H1 (cell line): ENCODE data around the gene LRRC4C. TPM values are rescaled to one million over a fixed set of nuclear protein-coding genes. Genes with fewer than 3 reads are reported as not detected.

Experiments used
- CTCF ChIA-PET: fragments of 300-600 bp; sonication (Branson Sonifier 250); formaldehyde crosslinking; loops from one replicate; lab custom pipeline; 2021; ENCODE audit not compliant: partially characterized antibody; lab: Charles Lee
- POLR2A ChIA-PET: fragments of 300-600 bp; sonication (Branson Sonifier 250); formaldehyde crosslinking; loops from one replicate; lab custom pipeline; 2021; ENCODE audit warnings: inconsistent platforms; ENCODE audit not compliant: partially characterized antibody; lab: Charles Lee
- DNase-seq, 2 experiments: peaks; one replicate each; pipeline versions ENCODE4 v3.0.0 to v3.0.0-alpha.2; 2010 to 2022; ENCODE audit warnings: low spot score in 2 of 2, low read depth in 1 of 2, mixed read lengths in 1 of 2
- FAIRE-seq: peaks from 2 replicates; lab custom pipeline; 2011; peaks lifted over from hg19 to GRCh38; lab: Jason Lieb, UNC
- H2AFZ ChIP-seq: 2 replicates; pipeline ENCODE4 v1.8.1; 2012; ENCODE audit warnings: low read length, inconsistent platforms
- H2AK5ac ChIP-seq: 2 replicates; pipeline ENCODE4 v1.6.1; 2013; ENCODE audit warnings: low read depth, low read length
- H2BK120ac ChIP-seq: replicated peaks from 2 replicates; pipeline ENCODE3; 2013; ENCODE audit warnings: low read depth, low read length, inconsistent platforms
- H2BK12ac ChIP-seq: 2 replicates; pipeline ENCODE4 v1.6.1; 2013; ENCODE audit warnings: low read depth, low read length
- H2BK15ac ChIP-seq: 2 replicates; pipeline ENCODE4 v1.6.1; 2013; ENCODE audit warnings: low read length
- H2BK20ac ChIP-seq: 2 replicates; pipeline ENCODE4 v1.6.1; 2013; ENCODE audit warnings: low read length
- H2BK5ac ChIP-seq: 2 replicates; pipeline ENCODE4 v1.6.1; 2013; ENCODE audit warnings: low read depth, low read length
- H3K14ac ChIP-seq: 2 replicates; pipeline ENCODE4 v1.6.1; 2013; ENCODE audit warnings: inconsistent platforms; ENCODE audit not compliant: insufficient read length
- H3K18ac ChIP-seq: 2 replicates; pipeline ENCODE4 v1.6.1; 2013; ENCODE audit warnings: low read length; ENCODE audit errors: extremely low read depth
- H3K23ac ChIP-seq: 2 replicates; pipeline ENCODE4 v1.6.1; 2013; ENCODE audit warnings: inconsistent platforms; ENCODE audit not compliant: insufficient read length
- H3K23me2 ChIP-seq: 2 replicates; pipeline ENCODE4 v1.6.1; 2013; ENCODE audit warnings: low read depth, low read length
- H3K27ac ChIP-seq: 2 replicates; pipeline ENCODE4 v1.6.1; 2011; ENCODE audit warnings: low read depth, low read length, inconsistent platforms
- H3K27me3 ChIP-seq, 4 experiments: replicated peaks in 1 of 4; 1 replicate in 1 of 4; 2 replicates in 3 of 4; pipeline versions ENCODE4 v1.6.1 to v1.8.1; 2011 to 2013; ENCODE audit warnings: low read length in 3 of 4, mild to moderate bottlenecking in 3 of 4, inconsistent platforms in 2 of 4, mixed read lengths in 2 of 4, moderate library complexity in 1 of 4; ENCODE audit not compliant: control insufficient read depth in 3 of 4, insufficient read depth in 3 of 4; ENCODE audit errors: extremely low read depth in 1 of 4
- H3K36me3 ChIP-seq, 4 experiments: 2 replicates each; pipeline versions ENCODE4 v1.6.1 to v1.8.1; 2011 to 2013; ENCODE audit warnings: mild to moderate bottlenecking in 4 of 4, low read length in 3 of 4, moderate library complexity in 2 of 4, control low read depth in 1 of 4, inconsistent platforms in 1 of 4; ENCODE audit not compliant: insufficient read depth in 4 of 4, control insufficient read depth in 2 of 4
- H3K4ac ChIP-seq: replicated peaks from 2 replicates; pipeline ENCODE3; 2013; ENCODE audit warnings: low read length, low read depth, mixed read lengths, inconsistent platforms; ENCODE audit not compliant: insufficient read length
- H3K4me1 ChIP-seq, 4 experiments: replicated peaks in 1 of 4; 1 replicate in 1 of 4; 2 replicates in 3 of 4; pipeline versions ENCODE4 v1.6.1 to v1.8.1; 2011 to 2013; ENCODE audit warnings: low read length in 3 of 4, inconsistent platforms in 2 of 4, mixed read lengths in 1 of 4; ENCODE audit not compliant: insufficient read depth in 4 of 4, control insufficient read depth in 3 of 4
- H3K4me2 ChIP-seq, 2 experiments: 2 replicates each; pipeline versions ENCODE4 v1.6.1 to v1.8.1; 2011 to 2013; ENCODE audit warnings: low read depth in 2 of 2, low read length in 2 of 2, control low read depth in 1 of 2, inconsistent platforms in 1 of 2, mild to moderate bottlenecking in 1 of 2; ENCODE audit not compliant: insufficient read depth in 1 of 2
- H3K4me3 ChIP-seq, 4 experiments: fragments of 200-600, 300-600 bp in 1 of 4; sonication (generic), shearing (Covaris generic), sonication (Bioruptor Twin) in 1 of 4; 2 replicates each; pipeline versions ENCODE4 v1.5.1 to v1.8.1; 2011 to 2016; ENCODE audit warnings: low read length in 4 of 4, low read depth in 3 of 4, control low read depth in 2 of 4, inconsistent platforms in 2 of 4, mild to moderate bottlenecking in 2 of 4, mixed read lengths in 1 of 4, moderate library complexity in 1 of 4; ENCODE audit not compliant: insufficient read depth in 2 of 4; ENCODE audit errors: extremely low read depth in 1 of 4
- H3K56ac ChIP-seq: replicated peaks from 2 replicates; pipeline ENCODE3; 2013; ENCODE audit warnings: low read depth, mild to moderate bottlenecking, mixed read lengths, low read length, inconsistent platforms; ENCODE audit not compliant: insufficient read length
- H3K79me1 ChIP-seq: 2 replicates; pipeline ENCODE4 v1.6.1; 2013; ENCODE audit warnings: low read depth, low read length, control low read depth
- H3K79me2 ChIP-seq, 2 experiments: 2 replicates each; pipeline versions ENCODE4 v1.6.1 to v1.8.1; 2012 to 2013; ENCODE audit warnings: low read length in 2 of 2, mild to moderate bottlenecking in 2 of 2, inconsistent platforms in 1 of 2; ENCODE audit not compliant: insufficient read depth in 2 of 2, control insufficient read depth in 1 of 2
- H3K9ac ChIP-seq, 4 experiments: replicated peaks in 1 of 4; 1 replicate in 1 of 4; 2 replicates in 3 of 4; pipeline versions ENCODE4 v1.6.1 to v1.8.1; 2011 to 2013; ENCODE audit warnings: low read depth in 3 of 4, low read length in 3 of 4, control low read depth in 2 of 4, mild to moderate bottlenecking in 2 of 4, moderate library complexity in 2 of 4, inconsistent platforms in 1 of 4; ENCODE audit errors: extremely low read depth in 1 of 4
- H3K9me3 ChIP-seq, 2 experiments: 2 replicates each; pipeline versions ENCODE4 v1.6.1 to v1.8.1; 2012 to 2013; ENCODE audit warnings: mild to moderate bottlenecking in 2 of 2, moderate library complexity in 2 of 2, control low read depth in 1 of 2, inconsistent platforms in 1 of 2, low read depth in 1 of 2, low read length in 1 of 2, mixed read lengths in 1 of 2; ENCODE audit not compliant: insufficient read depth in 2 of 2
- H4K20me1 ChIP-seq, 2 experiments: replicated peaks in 1 of 2; 2 replicates each; pipeline versions ENCODE3 to v1.8.1; 2011 to 2013; ENCODE audit warnings: inconsistent platforms in 2 of 2, low read length in 2 of 2, mild to moderate bottlenecking in 1 of 2; ENCODE audit not compliant: insufficient read depth in 2 of 2, control insufficient read depth in 1 of 2
- H4K5ac ChIP-seq: 2 replicates; pipeline ENCODE4 v1.6.1; 2013; ENCODE audit warnings: low read length, low read depth, mixed read lengths, inconsistent platforms; ENCODE audit not compliant: insufficient read length
- H4K8ac ChIP-seq: 2 replicates; pipeline ENCODE4 v1.8.0; 2013; ENCODE audit warnings: mild to moderate bottlenecking, moderate library complexity, low read length, inconsistent platforms; ENCODE audit not compliant: insufficient read depth; ENCODE audit errors: extremely low read depth
- H4K91ac ChIP-seq: replicated peaks from 2 replicates; pipeline ENCODE3; 2013; ENCODE audit warnings: low read length, mixed read lengths, inconsistent platforms; ENCODE audit not compliant: insufficient read length
- ATF3 ChIP-seq: IDR thresholded peaks from 2 replicates; pipeline ENCODE4 v1.6.1; 2011; ENCODE audit warnings: low read depth, mild to moderate bottlenecking, low read length; ENCODE audit not compliant: insufficient read depth
- CHD2 ChIP-seq: IDR thresholded peaks from 2 replicates; pipeline ENCODE4 v1.6.1; 2012; ENCODE audit warnings: low read length, improper control_type of control experiment
- CREB1 ChIP-seq: IDR thresholded peaks from 2 replicates; pipeline ENCODE4 v1.6.1; 2012; ENCODE audit warnings: inconsistent platforms
- EP300 ChIP-seq, 2 experiments: IDR thresholded peaks; 1 replicate in 1 of 2; 2 replicates in 1 of 2; pipeline ENCODE4 v1.6.1; 2011 to 2012; ENCODE audit warnings: low read depth in 2 of 2, low read length in 2 of 2, mild to moderate bottlenecking in 2 of 2, borderline replicate concordance in 1 of 2, inconsistent platforms in 1 of 2, moderate library complexity in 1 of 2
- JUN ChIP-seq: IDR thresholded peaks from 2 replicates; pipeline ENCODE4 v1.6.1; 2011; ENCODE audit warnings: low read depth, mild to moderate bottlenecking, improper control_type of control experiment, low read length
- JUND ChIP-seq: IDR thresholded peaks from 2 replicates; pipeline ENCODE4 v1.6.1; 2011; ENCODE audit warnings: mild to moderate bottlenecking, improper control_type of control experiment, low read length
- PHF8 ChIP-seq: fragments of 200-600 bp; sonication (generic); conservative IDR thresholded peaks from 2 replicates; pipeline ENCODE4 v1.7.1; 2012; ENCODE audit warnings: low read depth, mild to moderate bottlenecking, inconsistent platforms, low read length, moderate library complexity
- POLR2AphosphoS5 ChIP-seq: IDR thresholded peaks from 2 replicates; pipeline ENCODE4 v1.6.1; 2011; ENCODE audit warnings: low read depth, low read length
- RBBP5 ChIP-seq: IDR thresholded peaks from 2 replicates; pipeline ENCODE4 v1.7.1; 2012; ENCODE audit warnings: low read depth, mild to moderate bottlenecking, inconsistent platforms, low read length, moderate library complexity, borderline replicate concordance
- RXRA ChIP-seq: IDR thresholded peaks from 2 replicates; pipeline ENCODE4 v1.6.1; 2011; ENCODE audit warnings: low read depth, mild to moderate bottlenecking, low read length, moderate library complexity; ENCODE audit not compliant: insufficient read depth
- SAP30 ChIP-seq: fragments of 300-600 bp; sonication (generic); IDR thresholded peaks from 2 replicates; pipeline ENCODE4 v1.7.1; 2012; ENCODE audit warnings: low read length, moderate library complexity, mild to moderate bottlenecking, inconsistent platforms; ENCODE audit not compliant: insufficient read depth, insufficient replicate concordance
- SP2 ChIP-seq: IDR thresholded peaks from 2 replicates; pipeline ENCODE4 v1.6.1; 2012; ENCODE audit warnings: mild to moderate bottlenecking, low read length, inconsistent platforms
- SUZ12 ChIP-seq: fragments of 200-600 bp; sonication (generic); IDR thresholded peaks from 2 replicates; pipeline ENCODE4 v1.6.1; 2012; ENCODE audit warnings: mild to moderate bottlenecking, inconsistent platforms, low read length, moderate library complexity, mixed read lengths
- WGBS, 2 experiments: shearing (Covaris generic) in 1 of 2; methylation state at CpG; one replicate each; pipeline versions ENCODE4 v1.1.6 to v1.1.7; 2013 to 2015; ENCODE audit warnings: low lambda C conversion rate in 2 of 2, mixed read lengths in 2 of 2, inconsistent platforms in 1 of 2, low coverage in 1 of 2, missing lambda C conversion rate in 1 of 2; ENCODE audit not compliant: insufficient replicate concordance in 2 of 2, insufficient coverage in 1 of 2, insufficient read length in 1 of 2; ENCODE audit errors: extremely low coverage in 1 of 2, missing lambda C conversion rate in 1 of 2; 5-methylcytosine and 5-hydroxymethylcytosine counted together
- polyA plus RNA-seq, 7 experiments: library from polyadenylated mRNA; depleted of rRNA in 3 of 7; stranded (reverse) in 5 of 7; unstranded in 2 of 7; fragments of >200 nt in 5 of 7; fragments of 200-250 nt in 2 of 7; gene quantifications; 1 replicate in 5 of 7; 2 replicates in 1 of 7; 4 replicates in 1 of 7; pipeline versions ENCODE4 v1.2.1 to v1.2.3, GENCODE V29; 2011 to 2013; ENCODE audit warnings: missing spikeins in 2 of 7, mixed read lengths in 2 of 7
- total RNA-seq: library from RNA; stranded (reverse); fragmentation: NEBNext Ultra II Directional; extraction: Animal tissue kit (Norgen Biotek cat#: 25700); gene quantifications from 2 replicates; pipeline ENCODE4 v1.2.1, GENCODE V29; 2021

Gene LRRC4C
- total and polyA plus RNA-seq, 2 of the 8 experiments (the other 6 are each of a cell fraction or from before 2014, with no cell fraction given) = 0.23 to 2.2 TPM

- FAIRE-seq (no peak), DNase-seq (no peak)
- ChIA-PET POLR2A (no interaction called here), CTCF (no interaction called here)
- no peak overlapping the region for H4K91ac ChIP-seq
- H3K9me3 ChIP-seq = no peaks in the 10 kb centered on the region
- no peak overlapping the region for H2BK120ac ChIP-seq
- no peak overlapping the region for H4K5ac ChIP-seq
- no peaks in the 10 kb centered on the region for H3K36me3 ChIP-seq
- H3K79me2 ChIP-seq = no peaks in the 10 kb centered on the region
- no peak overlapping the region for H3K4ac ChIP-seq
- H3K56ac ChIP-seq = no peak overlapping the region
- H3K4me2 ChIP-seq = no peak overlapping the region
- no peaks in the 10 kb centered on the region for H3K27me3 ChIP-seq
- H3K79me1 ChIP-seq = no peaks in the 10 kb centered on the region
- no peak overlapping the region for H3K27ac ChIP-seq
- no peak overlapping the region for H2BK15ac ChIP-seq
- H2BK12ac ChIP-seq = no peak overlapping the region
- 93% methylated on average over 5 of the region's 5 CpGs; no CpG with 5 or more reads in 1 of the 2 experiments for WGBS, 2 experiments
- no peak overlapping the region for H3K4me3 ChIP-seq
- no peak overlapping the region for H2AFZ ChIP-seq
- no peak overlapping the region for H3K23ac ChIP-seq
- no peak overlapping the region for H3K14ac ChIP-seq
- H3K9ac ChIP-seq = no peak overlapping the region
- no peaks in the 10 kb centered on the region for H3K4me1 ChIP-seq
- H3K18ac ChIP-seq = no peak overlapping the region
- H2AK5ac ChIP-seq = no peak overlapping the region
- no peaks in the 10 kb centered on the region for H4K20me1 ChIP-seq
- H2BK20ac ChIP-seq = no peak overlapping the region
- H4K8ac ChIP-seq = no peak overlapping the region
- H3K23me2 ChIP-seq = no peaks in the 10 kb centered on the region
- no peak overlapping the region for H2BK5ac ChIP-seq
- no peak for TF ChIP-seq CHD2
- no peak for TF ChIP-seq EP300 (IDR thresholded peaks at IDR 0.05; ENCODE audit: borderline replicate concordance in 1 of 2, low read depth in 2 of 2, low read length in 2 of 2)
- no peak for TF ChIP-seq POLR2AphosphoS5
- no peak for TF ChIP-seq JUN
- no peak for TF ChIP-seq ATF3
- TF ChIP-seq SP2 = no peak
- TF ChIP-seq CREB1 = no peak
- TF ChIP-seq SAP30 = no peak
- TF ChIP-seq SUZ12 = no peak
- no peak for TF ChIP-seq RBBP5
- TF ChIP-seq PHF8 = no peak
- TF ChIP-seq RXRA = no peak
- no peak for TF ChIP-seq JUND
These were observed 1099.2 kb downstream of the LRRC4C start for GRCh38 chr11:40360206-40360798.
